HG02571 (cell line): ENCODE results near the gene FAM53B.
A peak's percentile ranks its signal among the peaks of the same experiment; 100 is the strongest.

Experiments used
- ATAC-seq: cut with Tn5 transposase; IDR thresholded peaks from one replicate; pipeline ENCODE4 v1.9.1; 2021; ENCODE audit warnings: mild to moderate bottlenecking, moderate library complexity; ENCODE audit not compliant: unreplicated experiment

The FAM53B gene

GRCh38 chr10:124652200-124652599, 92.0 kb downstream of the FAM53B start:
- ATAC-seq: no peak

- ATAC-seq: no peak
Measured at GRCh38 chr10:124651402-124651891, 92.7 kb downstream of the FAM53B start.

GRCh38 chr10:124650820-124651401, 93.3 kb downstream of the FAM53B start:
- ATAC-seq: no peak

GRCh38 chr10:124650263-124650662, 93.9 kb downstream of the FAM53B start:
- ATAC-seq: no peak

GRCh38 chr10:124649214-124649613, 95.0 kb downstream of the FAM53B start:
- no peak for ATAC-seq

GRCh38 chr10:124648738-124649137, 95.4 kb downstream of the FAM53B start:
- ATAC-seq: no peak

- ATAC-seq: no peak
Measured at GRCh38 chr10:124648131-124648475, 96.1 kb downstream of the FAM53B start.

GRCh38 chr10:124647421-124648130, 96.6 kb downstream of the FAM53B start:
- peak; percentile 58 for ATAC-seq

GRCh38 chr10:124646483-124647352, 97.5 kb downstream of the FAM53B start:
- no peak for ATAC-seq

- ATAC-seq: no peak
Measured at GRCh38 chr10:124645467-124646095, 98.6 kb downstream of the FAM53B start.

GRCh38 chr10:124644771-124645415, 99.3 kb downstream of the FAM53B start:
- ATAC-seq: no peak

- ATAC-seq: no peak
Measured at GRCh38 chr10:124644236-124644635, 99.9 kb downstream of the FAM53B start.

- no peak for ATAC-seq
Measured at GRCh38 chr10:124643330-124644009, 100.7 kb downstream of the FAM53B start.

GRCh38 chr10:124642088-124642710, 102.0 kb downstream of the FAM53B start:
- no peak for ATAC-seq

GRCh38 chr10:124641282-124642087, 102.7 kb downstream of the FAM53B start:
- peak; percentile 50 for ATAC-seq

- peak; percentile 66 for ATAC-seq
Measured at GRCh38 chr10:124640538-124641231, 103.5 kb downstream of the FAM53B start.

GRCh38 chr10:124640056-124640455, 104.1 kb downstream of the FAM53B start:
- no peak for ATAC-seq

GRCh38 chr10:124639646-124640045, 104.5 kb downstream of the FAM53B start:
- no peak for ATAC-seq
